Lower leg skin (tissue), 3 donors: Measurements from ENCODE around the gene FAM53B.

Experiments used
- CTCF ChIP-seq, 3 donors: fragments of 450-650 bp; IDR thresholded peaks; one replicate each; pipeline ENCODE4 v1.5.1; 2016; ENCODE audit warnings: antibody characterized with exemption in 3 of 3, mild to moderate bottlenecking in 3 of 3, moderate library complexity in 2 of 3
- POLR2A ChIP-seq, 2 donors: fragments of 450-650 bp; IDR thresholded peaks; one replicate each; pipeline ENCODE4 v1.6.1; 2016 to 2017; ENCODE audit warnings: antibody characterized with exemption in 2 of 2, mild to moderate bottlenecking in 1 of 2, moderate library complexity in 1 of 2

GRCh38 chr10:124570646-124571045 is 173.5 kb downstream of the FAM53B start:
- TF ChIP-seq CTCF (IDR thresholded peaks at IDR 0.05) (no peak), POLR2A (IDR thresholded peaks at IDR 0.05) (no peak)
